GM21723 (cell line): Measurements from ENCODE around the gene C3orf85.

Source experiments
- ATAC-seq: cut with Tn5 transposase; IDR thresholded peaks from one replicate; pipeline ENCODE4 v1.9.1; 2021; ENCODE audit warnings: mild to moderate bottlenecking, moderate library complexity; ENCODE audit not compliant: unreplicated experiment

The C3orf85 gene

GRCh38 chr3:109149078-109149477 is 12.6 kb downstream of the C3orf85 start:
- ATAC-seq = no peak

GRCh38 chr3:109152320-109152719 is 15.8 kb downstream of the C3orf85 start:
- no peak for ATAC-seq

GRCh38 chr3:109154979-109155378 is 18.5 kb downstream of the C3orf85 start:
- no peak for ATAC-seq

GRCh38 chr3:109155828-109156227 is 19.3 kb downstream of the C3orf85 start:
- no peak for ATAC-seq

GRCh38 chr3:109161487-109162123 is 25.1 kb downstream of the C3orf85 start:
- no peak for ATAC-seq

- no peak for ATAC-seq
These were observed 29.4 kb downstream of the C3orf85 start for GRCh38 chr3:109165905-109166304.

GRCh38 chr3:109171479-109171878 is 35.0 kb downstream of the C3orf85 start:
- ATAC-seq = no peak

- no peak for ATAC-seq
These were observed 38.9 kb downstream of the C3orf85 start for GRCh38 chr3:109175411-109175810.

GRCh38 chr3:109176726-109177125 is 40.2 kb downstream of the C3orf85 start:
- ATAC-seq = no peak

GRCh38 chr3:109177908-109178307 is 41.4 kb downstream of the C3orf85 start:
- ATAC-seq = no peak

- no peak for ATAC-seq
These were observed 42.2 kb downstream of the C3orf85 start for GRCh38 chr3:109178708-109179107.

- no peak for ATAC-seq
These were observed 48.2 kb downstream of the C3orf85 start for GRCh38 chr3:109184726-109185125.

GRCh38 chr3:109187390-109187789 is 50.9 kb downstream of the C3orf85 start:
- no peak for ATAC-seq

- ATAC-seq = no peak
These were observed 52.2 kb downstream of the C3orf85 start for GRCh38 chr3:109188741-109189140.

GRCh38 chr3:109191421-109191820 is 54.9 kb downstream of the C3orf85 start:
- no peak for ATAC-seq

GRCh38 chr3:109195815-109196214 is 59.3 kb downstream of the C3orf85 start:
- ATAC-seq = no peak
